GM08714 (cell line): ENCODE data around the gene SLC9A8.

Experiments
- H3K4me3 ChIP-seq: fragments of 200-500 bp; sonication (Bioruptor generic); 2 replicates; pipeline ENCODE4 v1.5.1; 2014; ENCODE audit warnings: mild to moderate bottlenecking, low read length, inconsistent platforms
- ZNF274 ChIP-seq: IDR thresholded peaks from 2 replicates; pipeline ENCODE4 v1.6.1; 2012; ENCODE audit warnings: mild to moderate bottlenecking, low read depth, low read length

Gene SLC9A8

GRCh38 chr20:49784291-49784690 is 28.3 kb upstream of the SLC9A8 start:
- no peak overlapping the region for H3K4me3 ChIP-seq
- TF ChIP-seq ZNF274 = no peak

GRCh38 chr20:49785149-49785851 is 27.3 kb upstream of the SLC9A8 start:
- TF ChIP-seq ZNF274 = no peak
- H3K4me3 ChIP-seq = no peak overlapping the region

GRCh38 chr20:49785852-49786175 is 26.8 kb upstream of the SLC9A8 start:
- no peak for TF ChIP-seq ZNF274
- peak overlapping the region; percentile 28; the same call in 1 of the 2 replicates for H3K4me3 ChIP-seq

- peak overlapping the region; percentile 28; the same call in 1 of the 2 replicates for H3K4me3 ChIP-seq
- no peak for TF ChIP-seq ZNF274
Observed at GRCh38 chr20:49786196-49786595, 26.4 kb upstream of the SLC9A8 start.

- no peak for TF ChIP-seq ZNF274
- H3K4me3 ChIP-seq = peak overlapping the region; percentile 28; the same call in 1 of the 2 replicates
Observed at GRCh38 chr20:49786668-49787370, 25.8 kb upstream of the SLC9A8 start.

GRCh38 chr20:49787371-49788357 is 25.0 kb upstream of the SLC9A8 start:
- H3K4me3 ChIP-seq = no peak overlapping the region
- no peak for TF ChIP-seq ZNF274

- no peak overlapping the region for H3K4me3 ChIP-seq
- no peak for TF ChIP-seq ZNF274
Observed at GRCh38 chr20:49790077-49790798, 22.4 kb upstream of the SLC9A8 start.

- TF ChIP-seq ZNF274 = no peak
- no peak overlapping the region for H3K4me3 ChIP-seq
Observed at GRCh38 chr20:49791165-49791564, 21.5 kb upstream of the SLC9A8 start.

- TF ChIP-seq ZNF274 = no peak
- H3K4me3 ChIP-seq = no peak overlapping the region
Observed at GRCh38 chr20:49792006-49792405, 20.6 kb upstream of the SLC9A8 start.

- no peak overlapping the region for H3K4me3 ChIP-seq
- TF ChIP-seq ZNF274 = no peak
Observed at GRCh38 chr20:49792611-49793010, 20.0 kb upstream of the SLC9A8 start.

GRCh38 chr20:49794336-49795134 is 18.1 kb upstream of the SLC9A8 start:
- no peak for TF ChIP-seq ZNF274
- H3K4me3 ChIP-seq = no peak overlapping the region

- no peak overlapping the region for H3K4me3 ChIP-seq
- no peak for TF ChIP-seq ZNF274
Observed at GRCh38 chr20:49795135-49795424, 17.5 kb upstream of the SLC9A8 start.

- H3K4me3 ChIP-seq = no peak overlapping the region
- no peak for TF ChIP-seq ZNF274
Observed at GRCh38 chr20:49796600-49797343, 15.9 kb upstream of the SLC9A8 start.

GRCh38 chr20:49797344-49797615 is 15.3 kb upstream of the SLC9A8 start:
- H3K4me3 ChIP-seq = no peak overlapping the region
- no peak for TF ChIP-seq ZNF274
